Sigmoid colon (tissue), 4 donors: Measurements from ENCODE around the gene ERRFI1.

Experiments
- POLR2A ChIP-seq, 2 donors: fragments of 450-650 bp; IDR thresholded peaks; one replicate each; pipeline ENCODE4 v1.6.1; 2016; ENCODE audit warnings: antibody characterized with exemption in 2 of 2, mild to moderate bottlenecking in 2 of 2, moderate library complexity in 2 of 2
- POLR2AphosphoS5 ChIP-seq, 4 donors: sonication (generic); formaldehyde crosslinking; IDR thresholded peaks; one replicate each; pipeline ENCODE4 v1.6.1; 2017; ENCODE audit warnings: antibody characterized with exemption in 4 of 4
- TF ChIP-seq, protein P1 (sequence below), 4 experiments: fragments of 450-650 bp in 3 of 4; fragments of 200-600 bp in 1 of 4; IDR thresholded peaks; one replicate each; pipeline ENCODE4 v1.5.1; 2016 to 2019; ENCODE audit warnings: antibody characterized with exemption in 4 of 4, mild to moderate bottlenecking in 3 of 4, moderate library complexity in 2 of 4

DNA sequence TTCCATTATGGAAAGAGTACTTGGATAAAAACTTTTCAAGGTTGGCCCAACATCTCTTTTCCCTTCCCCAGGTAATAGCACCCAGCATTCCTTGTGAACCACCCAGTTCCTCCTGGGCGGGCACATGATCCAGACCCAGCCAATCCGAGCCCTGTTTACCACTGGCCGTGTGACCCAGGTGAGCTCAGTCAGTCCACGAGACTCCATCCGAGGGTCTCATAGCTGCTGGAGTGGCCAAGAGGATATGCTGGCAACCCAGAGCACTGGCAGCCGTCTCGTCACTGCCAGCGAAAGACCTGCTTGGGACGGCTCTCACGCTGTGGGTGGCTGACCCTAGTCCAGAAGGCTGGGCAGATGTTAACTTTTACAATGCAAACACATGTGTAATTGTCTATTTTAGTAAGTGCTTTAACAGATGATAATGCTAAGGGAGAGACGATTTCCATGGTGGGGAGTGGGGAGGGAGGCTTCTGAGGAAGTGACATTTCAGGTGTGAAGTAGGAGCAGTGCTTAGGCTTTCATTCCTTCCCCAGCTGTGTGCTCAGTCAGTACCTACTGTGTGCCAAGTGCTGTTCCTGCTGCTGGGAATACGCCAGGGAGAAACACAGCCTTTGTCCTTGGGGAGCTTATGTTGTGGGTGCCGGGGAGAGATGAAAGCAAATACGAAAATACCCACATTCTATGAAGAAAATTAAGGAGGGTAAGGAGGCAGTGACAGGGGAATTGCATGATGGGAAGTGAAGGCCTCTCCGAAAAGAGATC is 40.1 kb downstream of the ERRFI1 start:
- TF ChIP-seq, protein P1, sequence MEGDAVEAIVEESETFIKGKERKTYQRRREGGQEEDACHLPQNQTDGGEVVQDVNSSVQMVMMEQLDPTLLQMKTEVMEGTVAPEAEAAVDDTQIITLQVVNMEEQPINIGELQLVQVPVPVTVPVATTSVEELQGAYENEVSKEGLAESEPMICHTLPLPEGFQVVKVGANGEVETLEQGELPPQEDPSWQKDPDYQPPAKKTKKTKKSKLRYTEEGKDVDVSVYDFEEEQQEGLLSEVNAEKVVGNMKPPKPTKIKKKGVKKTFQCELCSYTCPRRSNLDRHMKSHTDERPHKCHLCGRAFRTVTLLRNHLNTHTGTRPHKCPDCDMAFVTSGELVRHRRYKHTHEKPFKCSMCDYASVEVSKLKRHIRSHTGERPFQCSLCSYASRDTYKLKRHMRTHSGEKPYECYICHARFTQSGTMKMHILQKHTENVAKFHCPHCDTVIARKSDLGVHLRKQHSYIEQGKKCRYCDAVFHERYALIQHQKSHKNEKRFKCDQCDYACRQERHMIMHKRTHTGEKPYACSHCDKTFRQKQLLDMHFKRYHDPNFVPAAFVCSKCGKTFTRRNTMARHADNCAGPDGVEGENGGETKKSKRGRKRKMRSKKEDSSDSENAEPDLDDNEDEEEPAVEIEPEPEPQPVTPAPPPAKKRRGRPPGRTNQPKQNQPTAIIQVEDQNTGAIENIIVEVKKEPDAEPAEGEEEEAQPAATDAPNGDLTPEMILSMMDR (IDR thresholded peaks at IDR 0.05) = no peak
- TF ChIP-seq POLR2AphosphoS5 (IDR thresholded peaks at IDR 0.05) (peak in 1 of 4 donors; percentile 15), POLR2A (IDR thresholded peaks at IDR 0.05) (no peak)
